Sciatic nerve (tissue), 2 donors: Measurements from ENCODE around the gene ITGA3. TPM values are rescaled to one million over a fixed set of nuclear protein-coding genes. Genes with fewer than 3 reads are reported as not detected.
"Not testable (repeated sequence)": the region's sequence is repeated elsewhere in the genome, so short reads cannot be mapped to it uniquely, and the experiment has no call there.

Experiments
- ATAC-seq: fragments of 200-7000 bp; cut with Tn5 transposase; one replicate; pipeline ENCODE4 v1.9.1; 2020; ENCODE audit warnings: mild to moderate bottlenecking, moderate library complexity
- DNase-seq: peaks from one replicate; pipeline ENCODE4 v3.0.0-alpha.2; 2020; ENCODE audit warnings: low spot score
- intact Hi-C: fragments of 100-400 bp; cut with DNase I; formaldehyde crosslinking; loops from one replicate; pipeline ENCODE4 v1.14.2; 2022
- total RNA-seq: library from RNA; stranded (reverse); fragmentation: NEBNext Ultra II Directional; extraction: Animal tissue kit (Norgen Biotek cat#: 25700); gene quantifications from one replicate; pipeline ENCODE4 v1.2.1, GENCODE V29; 2021
- donor health status: DM: no; HTN: no; CAD: no.
- donor health status: DM: no; HTN: no; CAD: no.

ITGA3 gene
- total RNA-seq, 1 donor from 2014 or later, result 70.1 TPM

DNA sequence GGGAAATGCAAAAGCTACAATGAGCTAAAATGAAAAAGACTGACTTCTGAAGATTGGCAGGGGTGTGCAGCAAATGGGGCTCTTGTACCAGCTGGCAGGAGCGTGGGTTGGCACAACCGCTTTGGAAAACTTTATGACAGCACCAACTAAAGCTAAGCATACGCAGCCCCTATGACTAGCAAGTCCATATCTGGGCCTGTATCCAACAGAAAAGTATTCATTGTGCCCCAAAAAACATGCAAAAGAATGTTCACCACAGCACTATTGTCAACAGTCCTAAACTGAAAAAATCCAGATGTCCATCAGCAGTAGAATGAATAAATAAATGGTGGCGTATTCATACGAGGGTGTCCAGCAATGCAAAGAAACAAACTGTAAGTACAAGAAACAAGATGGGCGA lies 22.6 kb upstream of the ITGA3 start:
- no peak for DNase-seq
- ATAC-seq, result no peak

DNA sequence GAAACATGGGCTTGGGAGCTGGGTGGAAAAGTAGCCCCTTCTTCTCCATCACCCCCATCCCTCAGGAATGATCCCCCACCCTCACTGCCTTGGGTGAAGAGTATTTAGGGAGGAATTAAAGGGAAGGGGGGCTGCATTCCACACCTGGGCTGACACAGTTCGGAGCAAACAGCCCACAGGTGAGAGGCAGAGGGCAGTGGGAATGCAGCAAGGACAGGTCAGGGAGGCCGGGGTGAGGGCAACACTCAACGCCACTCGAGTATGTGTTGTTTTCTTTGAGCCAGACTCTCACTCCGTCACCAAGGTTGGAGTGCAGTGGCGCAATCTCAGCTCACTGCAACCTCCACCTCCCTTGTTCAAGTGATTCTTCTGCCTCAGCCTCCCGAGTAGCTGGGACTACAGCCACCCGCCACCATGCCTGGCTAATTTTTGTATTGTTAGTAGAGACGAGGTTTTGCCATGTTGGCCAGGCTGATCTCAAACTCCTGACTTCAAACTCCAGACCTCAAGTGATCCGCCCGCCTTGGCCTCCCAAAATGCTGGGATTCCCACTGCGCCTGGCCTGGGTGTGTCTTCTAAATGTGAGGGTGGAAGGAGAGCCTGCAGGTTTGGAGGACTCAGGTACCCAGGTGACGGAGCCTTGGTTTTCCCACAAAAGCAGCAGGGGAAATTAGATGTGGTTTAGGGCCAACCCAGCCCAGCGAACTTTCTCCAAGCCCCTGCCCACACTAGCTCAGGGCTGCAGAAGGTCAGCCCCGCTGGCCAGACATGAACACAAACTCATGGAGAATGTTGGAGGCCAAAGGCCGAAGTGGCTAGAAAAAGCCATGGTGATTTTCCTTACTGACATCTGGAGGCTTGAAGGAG lies 21.2 kb upstream of the ITGA3 start:
- intact Hi-C loops, result no loop called here
- ATAC-seq (no peak), DNase-seq (no peak)

More for the DNA sequence above, 22.6 kb upstream of the ITGA3 start:
- intact Hi-C loops, result no loop called here

DNA sequence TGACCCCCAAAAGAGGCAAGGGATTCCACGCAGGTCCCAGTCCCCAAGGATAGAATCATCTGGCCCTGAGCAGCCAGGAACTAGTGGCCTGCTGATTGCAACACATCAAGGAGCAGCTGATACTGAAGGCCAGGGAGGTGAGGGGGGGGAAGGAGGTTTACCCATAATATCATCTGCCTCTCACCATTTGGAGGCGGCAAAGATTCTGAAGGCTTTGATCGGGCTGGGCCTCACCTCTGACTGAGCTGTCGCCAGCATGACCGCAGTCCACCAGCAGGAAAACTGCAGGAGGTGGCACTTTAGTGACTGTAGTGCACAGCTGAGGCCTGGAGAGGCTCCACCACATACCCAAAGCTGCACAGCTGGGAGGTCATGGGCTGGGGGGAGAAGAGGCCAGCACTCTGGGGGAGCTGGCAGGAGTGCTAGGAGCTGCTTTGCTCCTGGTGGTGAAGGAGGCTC lies 20.5 kb upstream of the ITGA3 start:
- ATAC-seq (no peak), DNase-seq (no peak)
- intact Hi-C loops, result no loop called here

DNA sequence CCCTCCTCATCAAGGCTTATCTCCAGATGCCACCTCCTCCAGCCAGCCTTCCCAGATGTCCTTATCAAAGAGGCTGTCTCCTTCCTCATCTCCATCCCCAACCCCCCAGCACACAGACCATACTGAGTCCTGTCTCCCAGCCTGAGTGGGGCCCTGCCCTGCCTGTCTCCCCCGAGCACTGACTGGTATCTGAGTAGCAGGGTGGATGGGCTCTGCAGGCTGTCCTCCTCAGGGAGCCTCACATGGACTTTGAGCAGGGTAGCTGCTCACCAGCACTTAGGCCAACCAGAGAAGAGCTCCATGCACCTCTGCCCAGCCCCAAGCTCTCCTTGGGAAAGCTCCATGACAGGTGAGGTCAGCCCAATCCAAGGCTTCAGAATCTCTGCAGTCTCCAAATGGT lies 20.0 kb upstream of the ITGA3 start:
- intact Hi-C loops, result no loop called here
- DNase-seq (no peak), ATAC-seq (no peak)

- intact Hi-C loops, result no loop called here
- no peak for ATAC-seq
- DNase-seq, result no peak
These were observed 19.3 kb upstream of the ITGA3 start for GRCh38 chr17:50036455-50037261.

- intact Hi-C loops, result no loop called here
- DNase-seq (no peak), ATAC-seq (peak; percentile 80)
These were observed 18.4 kb upstream of the ITGA3 start for GRCh38 chr17:50037321-50038107.

GRCh38 chr17:50039058-50039457 lies 16.9 kb upstream of the ITGA3 start:
- DNase-seq, result no peak
- ATAC-seq, result no peak
- intact Hi-C loops, result no loop called here

GRCh38 chr17:50040496-50040895 lies 15.4 kb upstream of the ITGA3 start:
- intact Hi-C loops, DNase-seq: not testable (repeated sequence)

DNA sequence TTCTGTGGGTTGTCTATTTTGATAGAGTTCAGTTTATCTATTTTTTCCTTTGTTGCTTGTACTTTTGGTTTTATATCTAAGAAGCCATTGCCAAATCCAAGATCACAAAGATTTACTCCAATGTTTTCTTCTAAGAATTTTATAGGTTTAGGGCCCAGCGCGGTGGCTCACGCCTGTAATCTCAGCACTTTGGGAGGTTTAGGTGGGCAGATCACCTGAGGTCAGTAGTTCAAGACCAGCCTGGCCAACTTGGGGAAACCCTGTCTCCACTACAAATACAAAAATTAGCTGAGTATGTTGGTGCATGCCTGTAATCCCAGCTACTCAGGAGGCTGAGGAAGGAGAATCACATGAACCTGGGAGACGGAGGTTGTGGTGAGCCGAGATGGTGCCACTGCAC lies 13.7 kb upstream of the ITGA3 start:
- DNase-seq (peak; percentile 14), ATAC-seq (no peak)
- intact Hi-C loops, result no loop called here

More at GRCh38 chr17:50040496-50040895, 15.4 kb upstream of the ITGA3 start:
- not testable (repeated sequence) for ATAC-seq

DNA sequence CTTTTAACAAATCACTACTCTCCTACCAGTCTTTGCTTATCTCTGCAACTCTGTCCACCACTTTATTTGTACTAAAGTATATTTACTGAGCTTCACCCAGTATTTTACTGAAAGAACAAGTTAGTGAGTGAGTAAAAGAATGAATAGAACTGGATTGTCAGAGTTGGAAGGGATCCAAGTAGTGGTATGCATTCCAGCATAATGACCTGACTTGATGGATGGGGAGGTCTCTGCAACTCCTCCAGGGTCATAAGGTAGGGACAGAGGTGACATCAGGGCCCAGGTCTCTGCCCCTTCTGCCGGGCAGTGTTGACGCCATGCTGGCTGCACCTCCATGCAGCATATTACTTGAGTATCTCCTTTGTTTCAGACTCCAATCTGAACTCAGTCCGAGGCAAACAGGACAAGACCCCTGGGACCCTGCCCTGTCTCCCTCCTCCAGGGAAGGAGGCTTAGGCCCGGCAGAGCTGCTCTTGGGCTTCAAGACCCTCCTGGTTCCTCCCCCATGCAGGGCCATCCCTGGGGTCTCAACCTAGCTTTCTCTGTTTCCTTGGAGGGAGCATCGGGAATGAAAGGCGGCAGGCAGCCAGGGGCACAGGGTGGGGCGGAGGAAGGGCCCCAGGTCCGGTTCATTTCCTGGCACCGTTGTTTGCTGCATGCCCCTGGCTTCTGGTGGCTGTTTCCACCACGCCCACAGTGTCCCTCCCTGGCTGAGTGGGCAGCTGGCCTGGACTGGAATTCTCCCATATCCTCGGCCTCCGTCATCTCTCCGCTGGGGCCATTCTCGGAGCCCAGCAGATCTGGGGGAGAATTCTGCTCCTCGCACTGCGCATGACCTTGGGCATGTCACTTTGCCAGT lies 12.4 kb upstream of the ITGA3 start:
- intact Hi-C loops, result no loop called here
- peak; percentile 74 for ATAC-seq

GRCh38 chr17:50044483-50044882 lies 11.4 kb upstream of the ITGA3 start:
- DNase-seq, result peak; percentile 40
- intact Hi-C loops, result no loop called here

More for the DNA sequence above, 12.4 kb upstream of the ITGA3 start:
- DNase-seq, result peak; percentile 75

GRCh38 chr17:50045154-50045553 lies 10.8 kb upstream of the ITGA3 start:
- DNase-seq (peak; percentile 35), ATAC-seq (no peak)
- intact Hi-C loops, result no loop called here

More at GRCh38 chr17:50044483-50044882, 11.4 kb upstream of the ITGA3 start:
- ATAC-seq, result no peak

DNA sequence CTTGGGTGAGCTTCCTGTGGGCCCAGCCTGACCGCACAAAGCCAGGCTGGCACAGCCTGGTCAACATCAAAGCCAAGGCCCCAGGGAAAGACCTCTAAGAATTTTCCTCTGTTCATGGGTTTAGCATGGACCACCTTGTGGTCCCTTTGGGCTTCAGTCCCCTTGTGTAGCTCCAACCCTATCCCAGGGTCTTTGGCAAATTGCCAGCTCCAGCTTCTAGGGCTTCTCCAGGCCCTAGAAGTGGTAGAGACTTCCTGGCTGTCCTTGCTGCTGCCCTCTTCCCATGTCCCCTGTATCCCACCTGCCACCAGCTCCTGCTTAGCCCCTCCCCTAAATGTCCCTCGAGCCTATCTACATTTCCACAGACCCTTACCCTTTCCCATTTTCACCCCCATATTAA lies 9.7 kb upstream of the ITGA3 start:
- intact Hi-C loops, result no loop called here
- DNase-seq (peak; percentile 62), ATAC-seq (no peak)

DNA sequence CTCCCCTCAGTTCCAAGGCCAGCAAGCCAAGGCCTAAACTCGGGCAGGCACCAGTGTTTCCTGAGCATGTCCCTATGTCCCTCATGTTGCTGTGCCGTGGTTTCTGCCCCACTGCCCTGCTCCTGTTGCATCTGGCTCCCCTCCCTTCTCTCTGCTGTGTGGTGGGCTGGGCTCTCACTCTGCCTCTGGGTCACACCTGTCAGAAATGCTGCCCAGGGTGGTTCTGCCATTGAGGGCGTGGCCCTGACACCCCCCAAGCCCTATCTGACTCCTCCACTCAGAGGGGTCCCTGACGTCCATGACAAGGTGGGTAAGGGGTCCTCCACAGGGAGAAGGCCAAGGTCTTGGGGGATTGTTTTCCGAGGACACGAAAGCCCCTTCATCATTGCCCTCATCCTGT lies 9.2 kb upstream of the ITGA3 start:
- peak; percentile 31 for DNase-seq

GRCh38 chr17:50047083-50047482 lies 8.8 kb upstream of the ITGA3 start:
- ATAC-seq (no peak), DNase-seq (no peak)
- intact Hi-C loops, result no loop called here

More for the DNA sequence above, 9.2 kb upstream of the ITGA3 start:
- intact Hi-C loops, result no loop called here
- no peak for ATAC-seq

DNA sequence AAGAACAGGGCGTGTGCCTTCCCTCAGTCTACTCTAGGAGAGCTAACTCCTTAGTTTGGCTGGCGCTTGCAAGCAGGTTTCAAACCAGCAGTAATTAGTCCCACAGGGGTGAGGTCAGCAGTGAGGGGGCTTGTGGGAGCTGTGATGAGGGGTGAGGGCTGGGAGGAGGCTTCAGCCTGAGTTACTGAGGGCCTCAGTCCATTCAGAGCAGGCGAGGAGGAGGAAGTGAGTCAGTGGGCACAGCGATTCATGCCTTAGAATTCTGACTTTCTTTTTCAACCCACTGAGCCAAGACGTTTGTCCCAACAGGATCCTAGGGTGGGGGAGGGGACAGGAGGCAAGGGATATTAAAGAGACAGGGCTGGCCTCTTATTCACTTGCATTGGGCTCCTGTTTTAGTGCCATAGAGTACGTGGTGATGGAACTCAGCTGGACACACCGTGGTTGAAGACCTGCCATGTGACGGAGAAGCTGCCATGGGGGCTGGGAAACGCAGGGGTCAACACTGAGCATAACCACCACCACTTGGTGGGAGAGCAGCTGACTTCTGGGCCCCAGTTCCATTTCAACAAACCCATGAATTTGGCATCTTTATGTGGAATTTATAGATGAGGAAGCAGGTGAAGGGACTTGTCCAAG lies 8.3 kb upstream of the ITGA3 start:
- intact Hi-C loops, result no loop called here
- ATAC-seq, result no peak
- DNase-seq, result peak; percentile 51

DNA sequence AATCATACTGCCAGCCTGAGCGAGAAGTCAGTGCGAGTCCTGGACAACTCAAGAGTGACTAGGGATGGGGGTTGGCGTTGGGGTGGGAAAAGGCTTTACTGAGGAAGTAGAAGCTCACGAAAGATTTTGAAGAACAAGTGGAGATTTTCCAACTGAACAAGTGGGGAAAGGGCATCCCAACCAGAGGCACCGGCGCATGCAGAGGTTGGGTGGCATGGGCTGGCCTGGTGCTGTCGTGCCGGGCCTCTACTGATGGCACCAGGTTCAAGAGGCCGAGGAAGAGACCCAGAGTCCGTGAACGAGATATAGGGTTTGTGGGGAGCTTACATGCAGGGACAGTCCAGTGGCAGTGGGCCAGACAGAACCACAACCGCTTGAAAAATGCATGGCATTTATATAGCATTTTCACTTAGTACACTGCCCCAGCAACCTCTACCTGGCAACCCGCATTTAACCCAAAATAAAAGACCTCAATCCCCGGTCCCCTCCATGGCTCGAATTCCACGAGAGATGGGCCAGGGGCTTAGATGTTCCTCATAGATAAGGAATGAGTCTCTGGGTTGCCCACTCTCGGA lies 7.7 kb upstream of the ITGA3 start:
- ATAC-seq (no peak), DNase-seq (peak; percentile 53)
- intact Hi-C loops, result no loop called here
